Mesenchymal stem cell (in vitro differentiated cells and primary cell): ENCODE data around the gene SNU13.
"Not testable (repeated sequence)": the region's sequence is repeated elsewhere in the genome, so short reads cannot be mapped to it uniquely, and the experiment has no call there.

Experiments used
- DNase-seq: peaks from one replicate; pipeline ENCODE4 v3.0.0-alpha.2; 2013
- H2AFZ ChIP-seq: one replicate; pipeline ENCODE4 v1.6.1; 2013; ENCODE audit warnings: low read depth, mild to moderate bottlenecking, control low read depth, inconsistent platforms, low read length, moderate library complexity
- H2AK5ac ChIP-seq: 2 replicates; pipeline ENCODE4 v1.6.1; 2013; ENCODE audit warnings: low read length, moderate library complexity, mild to moderate bottlenecking, inconsistent platforms; ENCODE audit not compliant: severe bottlenecking
- H2BK120ac ChIP-seq: one replicate; pipeline ENCODE4 v1.6.1; 2013; ENCODE audit warnings: low read depth, mild to moderate bottlenecking, inconsistent platforms, low read length, moderate library complexity
- H2BK12ac ChIP-seq, 2 experiments: one replicate each; pipeline ENCODE4 v1.6.1; 2013; ENCODE audit warnings: inconsistent platforms in 2 of 2, low read length in 2 of 2, mild to moderate bottlenecking in 2 of 2, moderate library complexity in 2 of 2, control low read depth in 1 of 2
- H2BK15ac ChIP-seq: one replicate; pipeline ENCODE4 v1.6.1; 2013; ENCODE audit warnings: mild to moderate bottlenecking, low read depth, inconsistent platforms; ENCODE audit not compliant: poor library complexity, severe bottlenecking
- H2BK5ac ChIP-seq: 2 replicates; pipeline ENCODE4 v1.6.1; 2013; ENCODE audit warnings: low read depth, mild to moderate bottlenecking, low read length, control low read depth, inconsistent platforms; ENCODE audit not compliant: poor library complexity, severe bottlenecking
- H3K14ac ChIP-seq, 2 experiments: one replicate each; pipeline ENCODE4 v1.6.1; 2013; ENCODE audit warnings: inconsistent platforms in 2 of 2, low read length in 2 of 2, control low read depth in 1 of 2, mild to moderate bottlenecking in 1 of 2, moderate library complexity in 1 of 2
- H3K18ac ChIP-seq, 2 experiments: one replicate each; pipeline ENCODE4 v1.6.1; 2013; ENCODE audit warnings: inconsistent platforms in 2 of 2, low read length in 2 of 2, control low read depth in 1 of 2, low read depth in 1 of 2, mild to moderate bottlenecking in 1 of 2
- H3K23ac ChIP-seq, 2 experiments: one replicate each; pipeline ENCODE4 v1.6.1; 2013; ENCODE audit warnings: inconsistent platforms in 2 of 2, low read length in 2 of 2, mild to moderate bottlenecking in 2 of 2, moderate library complexity in 2 of 2, control low read depth in 1 of 2
- H3K27ac ChIP-seq: 2 replicates; pipeline ENCODE4 v1.5.1; 2013; ENCODE audit warnings: mild to moderate bottlenecking, moderate library complexity, low read length, control low read depth, inconsistent platforms; ENCODE audit not compliant: poor library complexity, severe bottlenecking
- H3K27me3 ChIP-seq, 2 experiments: 2 replicates each; pipeline versions ENCODE4 v1.6.1 to v1.7.0; 2013; ENCODE audit warnings: low read length in 2 of 2, mild to moderate bottlenecking in 2 of 2, moderate library complexity in 2 of 2, control low read depth in 1 of 2, inconsistent platforms in 1 of 2; ENCODE audit not compliant: control insufficient read depth in 1 of 2, insufficient read depth in 1 of 2
- H3K36me3 ChIP-seq, 2 experiments: 2 replicates each; pipeline versions ENCODE4 v1.6.1 to v1.7.0; 2013; ENCODE audit warnings: low read length in 2 of 2, control low read depth in 1 of 2, inconsistent platforms in 1 of 2, low read depth in 1 of 2, mild to moderate bottlenecking in 1 of 2; ENCODE audit not compliant: insufficient read depth in 2 of 2, control insufficient read depth in 1 of 2
- H3K4ac ChIP-seq, 2 experiments: one replicate each; pipeline ENCODE4 v1.6.1; 2013; ENCODE audit warnings: inconsistent platforms in 2 of 2, low read length in 2 of 2, mild to moderate bottlenecking in 2 of 2, moderate library complexity in 2 of 2, control low read depth in 1 of 2, low read depth in 1 of 2
- H3K4me1 ChIP-seq: 2 replicates; pipeline ENCODE4 v1.6.1; 2013; ENCODE audit warnings: low read depth, low read length, control low read depth; ENCODE audit not compliant: control insufficient read depth, insufficient read depth
- H3K4me2 ChIP-seq: 2 replicates; pipeline ENCODE4 v1.6.1; 2013; ENCODE audit warnings: low read length, mild to moderate bottlenecking, inconsistent platforms; ENCODE audit not compliant: poor library complexity, severe bottlenecking
- H3K4me3 ChIP-seq, 2 experiments: 2 replicates each; pipeline versions ENCODE4 v1.5.1 to v1.7.0; 2013; ENCODE audit warnings: low read length in 2 of 2, mild to moderate bottlenecking in 2 of 2, control low read depth in 1 of 2, low read depth in 1 of 2; ENCODE audit not compliant: insufficient read depth in 1 of 2
- H3K79me1 ChIP-seq: replicated peaks from 2 replicates; pipeline ENCODE4 v1.6.1; 2013; ENCODE audit warnings: mild to moderate bottlenecking, control low read depth, low read length, inconsistent platforms; ENCODE audit not compliant: poor library complexity, severe bottlenecking
- H3K9ac ChIP-seq: 2 replicates; pipeline ENCODE4 v1.7.0; 2013; ENCODE audit warnings: mild to moderate bottlenecking, low read length, moderate library complexity
- H3K9me3 ChIP-seq: 2 replicates; pipeline ENCODE4 v1.7.0; 2013; ENCODE audit warnings: mild to moderate bottlenecking, low read length; ENCODE audit not compliant: control insufficient read depth
- H4K8ac ChIP-seq: one replicate; pipeline ENCODE4 v1.6.1; 2013; ENCODE audit warnings: inconsistent platforms, mild to moderate bottlenecking, low read length, moderate library complexity
- H4K91ac ChIP-seq: one replicate; pipeline ENCODE4 v1.6.1; 2013; ENCODE audit warnings: mild to moderate bottlenecking, low read length, inconsistent platforms
- WGBS: methylation state at CpG from one replicate; pipeline ENCODE4 v1.1.7; 2013; ENCODE audit warnings: mixed read lengths; 5-methylcytosine and 5-hydroxymethylcytosine counted together

Gene SNU13

DNA sequence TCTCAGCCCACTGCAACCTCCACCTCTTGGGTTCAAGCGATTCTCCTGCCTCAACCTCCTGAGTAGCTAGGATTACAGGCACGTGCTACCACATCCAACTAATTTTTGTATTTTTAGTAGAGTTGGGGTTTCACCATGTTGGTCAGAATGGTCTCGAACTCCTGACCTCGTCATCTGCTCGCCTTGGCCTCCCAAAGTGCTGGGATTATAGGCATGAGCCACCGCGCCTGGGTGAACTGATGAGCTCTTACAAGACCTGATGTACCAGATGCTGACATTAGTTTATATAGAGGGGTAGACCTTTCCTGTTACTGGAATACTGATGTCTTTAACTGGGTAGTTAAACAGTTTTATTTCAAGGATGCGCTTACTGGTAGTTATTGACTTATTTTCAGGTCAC, 54.1 kb downstream of the SNU13 start:
- WGBS: 97% methylated on average over 6 of the region's 8 CpGs
- H2AK5ac ChIP-seq, H3K4me2 ChIP-seq, H2BK5ac ChIP-seq, H3K4me1 ChIP-seq, H3K79me1 ChIP-seq, H3K14ac ChIP-seq, H2BK12ac ChIP-seq, H4K8ac ChIP-seq, H2AFZ ChIP-seq, H3K27ac ChIP-seq, H3K23ac ChIP-seq, H2BK120ac ChIP-seq, H4K91ac ChIP-seq, H3K4ac ChIP-seq, DNase-seq, H3K4me3 ChIP-seq, H3K9me3 ChIP-seq, H3K18ac ChIP-seq, H2BK15ac ChIP-seq, H3K27me3 ChIP-seq, H3K9ac ChIP-seq: not testable (repeated sequence)
- H3K36me3 ChIP-seq: peaks cover 53 to 75% of the 10 kb centered on the region in 2 experiments

DNA sequence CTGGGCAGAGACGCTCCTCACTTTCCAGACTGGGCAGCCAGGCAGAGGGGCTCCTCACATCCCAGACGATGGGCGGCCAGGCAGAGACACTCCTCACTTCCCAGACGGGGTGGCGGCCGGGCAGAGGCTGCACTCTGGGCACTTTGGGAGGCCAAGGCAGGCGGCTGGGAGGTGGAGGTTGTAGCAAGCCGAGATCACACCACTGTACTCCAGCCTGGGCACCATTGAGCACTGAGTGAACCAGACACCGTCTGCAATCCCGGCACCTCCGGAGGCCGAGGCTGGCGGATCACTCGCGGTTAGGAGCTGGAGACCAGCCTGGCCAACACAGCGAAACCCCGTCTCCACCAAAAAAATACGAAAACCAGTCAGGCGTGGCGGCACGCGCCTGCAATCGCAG, 57.1 kb downstream of the SNU13 start:
- H3K4ac ChIP-seq, H3K4me1 ChIP-seq, H2AFZ ChIP-seq, H3K4me3 ChIP-seq, H2BK5ac ChIP-seq, H4K8ac ChIP-seq, H2AK5ac ChIP-seq, H3K27ac ChIP-seq, H2BK12ac ChIP-seq, H3K14ac ChIP-seq, H3K4me2 ChIP-seq, H3K27me3 ChIP-seq, H3K9me3 ChIP-seq, H3K18ac ChIP-seq, DNase-seq, H3K9ac ChIP-seq, H3K23ac ChIP-seq, H3K79me1 ChIP-seq, H2BK120ac ChIP-seq, H4K91ac ChIP-seq, H2BK15ac ChIP-seq: not testable (repeated sequence)
- WGBS: 100% methylated on average over 14 of the region's 23 CpGs
- peaks cover 58 to 75% of the 10 kb centered on the region in 2 experiments for H3K36me3 ChIP-seq

DNA sequence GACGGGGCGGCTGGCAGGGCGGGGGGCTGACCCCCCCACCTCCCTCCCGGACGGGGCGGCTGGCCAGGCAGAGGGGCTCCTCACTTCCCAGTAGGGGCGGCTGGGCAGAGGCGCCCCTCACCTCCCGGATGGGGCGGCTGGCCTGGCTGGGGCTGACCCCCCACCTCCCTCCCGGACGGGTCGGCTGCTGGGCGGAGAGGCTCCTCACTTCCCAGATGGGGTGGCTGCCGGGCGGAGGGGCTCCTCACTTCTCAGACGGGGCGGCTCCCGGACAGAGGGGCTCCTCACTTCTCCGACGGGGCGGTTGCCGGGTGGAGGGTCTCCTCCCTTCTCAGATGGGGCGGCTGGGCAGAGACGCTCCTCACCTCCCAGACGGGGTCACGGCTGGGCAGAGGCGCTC, 57.6 kb downstream of the SNU13 start:
- not testable (repeated sequence) for H3K27ac ChIP-seq, H3K4ac ChIP-seq, H3K27me3 ChIP-seq, H3K79me1 ChIP-seq, H2AFZ ChIP-seq, H2BK120ac ChIP-seq, H3K4me2 ChIP-seq, H3K4me1 ChIP-seq, H2BK15ac ChIP-seq, H3K14ac ChIP-seq, H4K8ac ChIP-seq, H4K91ac ChIP-seq, H3K23ac ChIP-seq, H3K9me3 ChIP-seq, H2BK12ac ChIP-seq, H2AK5ac ChIP-seq, H3K9ac ChIP-seq, H3K4me3 ChIP-seq, H3K18ac ChIP-seq, DNase-seq, H2BK5ac ChIP-seq
- 99% methylated on average over 8 of the region's 28 CpGs for WGBS
- H3K36me3 ChIP-seq: peaks cover 59 to 73% of the 10 kb centered on the region in 2 experiments

DNA sequence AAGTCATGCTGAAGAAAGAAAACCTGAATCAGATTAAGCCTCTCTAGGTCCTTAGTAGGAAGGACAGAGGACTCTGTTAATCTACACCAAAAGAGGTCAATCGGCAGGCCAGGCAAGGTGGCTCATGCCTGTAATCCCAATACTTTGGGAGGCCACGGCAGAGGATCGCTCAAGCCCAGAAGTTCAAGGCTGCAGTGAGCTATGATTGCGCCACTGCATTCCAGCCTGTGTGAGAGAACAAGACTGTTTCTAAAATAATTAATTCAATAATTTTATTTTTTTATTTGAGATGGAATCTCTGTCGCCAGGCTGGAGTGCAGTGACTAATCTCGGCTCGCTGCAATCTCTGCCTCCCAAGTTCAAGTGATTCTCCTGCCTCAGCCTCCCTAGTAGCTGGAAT, 63.1 kb downstream of the SNU13 start:
- Histone ChIP-seq H4K91ac (no peak overlapping the region), H2BK12ac (no peak overlapping the region), H3K4me1 (no peaks in the 10 kb centered on the region), H3K79me1 (peaks cover 12% of the 10 kb centered on the region), H3K4me2 (no peak overlapping the region), H4K8ac (no peak overlapping the region), H2BK15ac (no peak overlapping the region), H3K18ac (no peak overlapping the region), H3K9me3 (no peaks in the 10 kb centered on the region), H2BK120ac (no peak overlapping the region), H2BK5ac (no peak overlapping the region), H3K27me3 (no peaks in the 10 kb centered on the region), H2AFZ (no peak overlapping the region), H3K4ac (no peak overlapping the region), H2AK5ac (no peak overlapping the region), H3K4me3 (no peak overlapping the region), H3K27ac (no peak overlapping the region), H3K36me3 (peaks cover 58 to 69% of the 10 kb centered on the region in 2 experiments), H3K14ac (no peak overlapping the region), H3K23ac (no peak overlapping the region), H3K9ac (no peak overlapping the region)
- no peak for DNase-seq
- 96% methylated on average over 6 of the region's 7 CpGs for WGBS
